H1 (cell line): ENCODE measurements around the gene MBD4. TPM values are rescaled to one million over a fixed set of nuclear protein-coding genes. Genes with fewer than 3 reads are reported as not detected.

ENCODE experiments used
- ASH2L ChIP-seq: fragments of 200-600, 300-600 bp; sonication (generic); IDR thresholded peaks from one replicate; pipeline ENCODE4 v1.7.1; 2017; ENCODE audit warnings: low read length
- BRCA1 ChIP-seq: IDR thresholded peaks from 2 replicates; pipeline ENCODE4 v1.6.1; 2012; ENCODE audit warnings: low read depth, low read length, improper control_type of control experiment
- CREB1 ChIP-seq: IDR thresholded peaks from 2 replicates; pipeline ENCODE4 v1.6.1; 2012; ENCODE audit warnings: inconsistent platforms
- TAF7 ChIP-seq: optimal IDR thresholded peaks from 2 replicates; pipeline ENCODE3; 2011; ENCODE audit warnings: low read depth, mild to moderate bottlenecking, inconsistent platforms, low read length, moderate library complexity, borderline replicate concordance
- YY1 ChIP-seq: IDR thresholded peaks from 2 replicates; pipeline ENCODE4 v1.6.1; 2011; ENCODE audit warnings: low read depth, mild to moderate bottlenecking, low read length
- polyA plus RNA-seq, 7 experiments: library from polyadenylated mRNA; depleted of rRNA in 3 of 7; stranded (reverse) in 5 of 7; unstranded in 2 of 7; fragments of >200 nt in 5 of 7; fragments of 200-250 nt in 2 of 7; gene quantifications; 1 replicate in 5 of 7; 2 replicates in 1 of 7; 4 replicates in 1 of 7; pipeline versions ENCODE4 v1.2.1 to v1.2.3, GENCODE V29; 2011 to 2013; ENCODE audit warnings: missing spikeins in 2 of 7, mixed read lengths in 2 of 7
- total RNA-seq: library from RNA; stranded (reverse); fragmentation: NEBNext Ultra II Directional; extraction: Animal tissue kit (Norgen Biotek cat#: 25700); gene quantifications from 2 replicates; pipeline ENCODE4 v1.2.1, GENCODE V29; 2021

The MBD4 gene
- total and polyA plus RNA-seq, 2 of the 8 experiments (the other 6 are each of a cell fraction or from before 2014, with no cell fraction given): 11.2 to 35.8 TPM

DNA sequence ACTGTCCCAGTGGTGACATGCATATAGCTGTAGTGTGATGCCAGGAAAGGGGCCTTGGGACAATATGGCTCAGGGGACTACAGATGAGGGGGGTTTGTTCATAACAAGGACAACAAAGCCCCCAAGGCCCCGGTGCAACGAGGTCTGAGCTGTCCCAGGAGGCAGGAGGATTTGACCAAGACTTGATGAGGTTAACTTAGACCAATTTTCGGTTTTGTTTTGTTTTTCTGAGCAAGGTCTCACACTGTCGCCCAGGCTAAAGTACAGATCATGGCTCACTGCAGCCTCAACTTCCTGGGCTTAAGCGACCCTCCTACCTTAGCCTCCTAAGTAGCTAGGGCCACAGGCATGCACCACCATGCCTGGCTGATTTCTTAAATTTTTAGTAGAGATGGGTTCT is 35.1 kb downstream of the MBD4 start (continued):
- TF ChIP-seq TAF7 (no peak), BRCA1 (no peak), ASH2L (no peak), CREB1 (no peak), YY1 (no peak)
